CD14-positive monocyte (primary cell): ENCODE results near the gene ABCA3. TPM values are rescaled to one million over a fixed set of nuclear protein-coding genes. Genes with fewer than 3 reads are reported as not detected.

Experiments used
- DNase-seq, 3 donors: peaks; one replicate each; pipeline ENCODE4 v3.0.0-alpha.2; 2011 to 2022
- H2AFZ ChIP-seq: 2 replicates; pipeline ENCODE4 v1.6.0; 2012; ENCODE audit warnings: mild to moderate bottlenecking, low read depth, low read length, inconsistent platforms; ENCODE audit not compliant: insufficient read depth, poor library complexity, severe bottlenecking
- H3K27ac ChIP-seq, 2 donors: 1 replicate in 1 of 2; 2 replicates in 1 of 2; pipeline ENCODE4 v1.5.1; 2012 to 2013; ENCODE audit warnings: low read length in 2 of 2, control low read depth in 1 of 2, inconsistent platforms in 1 of 2, low read depth in 1 of 2, mild to moderate bottlenecking in 1 of 2
- H3K27me3 ChIP-seq, 2 donors: one replicate each; pipeline versions ENCODE4 v1.6.0 to v1.6.1; 2011 to 2013; ENCODE audit warnings: low read length in 2 of 2; ENCODE audit not compliant: control insufficient read depth in 2 of 2, insufficient read depth in 2 of 2
- H3K36me3 ChIP-seq, 2 donors: replicated peaks in 1 of 2; 1 replicate in 1 of 2; 2 replicates in 1 of 2; pipeline versions ENCODE4 v1.5.1 to v1.6.1; 2012 to 2013; ENCODE audit warnings: low read length in 2 of 2, control low read depth in 1 of 2, inconsistent platforms in 1 of 2, mild to moderate bottlenecking in 1 of 2; ENCODE audit not compliant: insufficient read depth in 2 of 2, control insufficient read depth in 1 of 2
- H3K4me1 ChIP-seq, 2 donors: 1 replicate in 1 of 2; 2 replicates in 1 of 2; pipeline versions ENCODE4 v1.5.1 to v1.6.1; 2012 to 2013; ENCODE audit warnings: low read length in 2 of 2, control low read depth in 1 of 2, inconsistent platforms in 1 of 2, mild to moderate bottlenecking in 1 of 2, moderate library complexity in 1 of 2; ENCODE audit not compliant: insufficient read depth in 2 of 2, control insufficient read depth in 1 of 2
- H3K4me2 ChIP-seq: replicated peaks from 2 replicates; pipeline ENCODE3; 2012; ENCODE audit warnings: low read length, moderate library complexity, mild to moderate bottlenecking; ENCODE audit not compliant: poor library complexity, severe bottlenecking; ENCODE audit errors: extremely low read depth
- H3K4me3 ChIP-seq, 3 experiments: fragments of 200-600 bp in 1 of 3; sonication (generic) in 1 of 3; replicated peaks in 1 of 3; 1 replicate in 2 of 3; 2 replicates in 1 of 3; pipeline ENCODE4 v1.5.1; 2011 to 2013; ENCODE audit warnings: low read length in 3 of 3, mild to moderate bottlenecking in 3 of 3, control low read depth in 2 of 3, low read depth in 2 of 3, inconsistent platforms in 1 of 3, moderate library complexity in 1 of 3
- H3K79me2 ChIP-seq: 2 replicates; pipeline ENCODE4 v1.6.0; 2012; ENCODE audit warnings: mild to moderate bottlenecking, control low read depth, inconsistent platforms, low read length, moderate library complexity; ENCODE audit not compliant: insufficient read depth
- H3K9ac ChIP-seq: 2 replicates; pipeline ENCODE4 v1.6.0; 2017; ENCODE audit warnings: low read length, mild to moderate bottlenecking; ENCODE audit not compliant: insufficient read depth, poor library complexity, severe bottlenecking
- H3K9me3 ChIP-seq, 2 donors: replicated peaks in 1 of 2; 1 replicate in 1 of 2; 2 replicates in 1 of 2; pipeline versions ENCODE4 v1.5.1 to v1.6.1; 2012 to 2013; ENCODE audit warnings: low read length in 2 of 2, control low read depth in 1 of 2; ENCODE audit not compliant: control insufficient read depth in 1 of 2, insufficient read depth in 1 of 2
- H4K20me1 ChIP-seq: 2 replicates; pipeline ENCODE4 v1.6.0; 2012; ENCODE audit warnings: mild to moderate bottlenecking, low read length, control low read depth, moderate library complexity; ENCODE audit not compliant: insufficient read depth
- H3K27ac Mint-ChIP-seq, 7 donors: one replicate each; pipeline ENCODE4 v1.8.0; 2020; ENCODE audit warnings: mild to moderate bottlenecking in 7 of 7, mixed read lengths in 7 of 7, moderate library complexity in 6 of 7, inconsistent platforms in 2 of 7
- H3K27me3 Mint-ChIP-seq, 3 donors: one replicate each; pipeline ENCODE4 v1.8.0; 2021 to 2022; ENCODE audit warnings: low read depth in 3 of 3, mild to moderate bottlenecking in 3 of 3, mixed read lengths in 3 of 3, moderate library complexity in 3 of 3, inconsistent platforms in 1 of 3
- H3K36me3 Mint-ChIP-seq, 2 donors: one replicate each; pipeline ENCODE4 v1.8.0; 2020; ENCODE audit warnings: mixed read lengths in 2 of 2, inconsistent platforms in 1 of 2, mild to moderate bottlenecking in 1 of 2
- H3K4me1 Mint-ChIP-seq: one replicate; pipeline ENCODE4 v1.8.0; 2020; ENCODE audit warnings: mild to moderate bottlenecking, mixed read lengths
- H3K4me3 Mint-ChIP-seq, 2 donors: one replicate each; pipeline ENCODE4 v1.8.0; 2020; ENCODE audit warnings: mild to moderate bottlenecking in 2 of 2, mixed read lengths in 2 of 2, moderate library complexity in 1 of 2
- H3K9me3 Mint-ChIP-seq, 7 donors: one replicate each; pipeline ENCODE4 v1.8.0; 2020 to 2022; ENCODE audit warnings: mixed read lengths in 7 of 7, mild to moderate bottlenecking in 6 of 7, moderate library complexity in 6 of 7, inconsistent platforms in 2 of 7
- CTCF ChIP-seq: fragments of 200-600 bp; IDR thresholded peaks from one replicate; pipeline ENCODE4 v1.8.0; 2022; ENCODE audit warnings: antibody characterized with exemption, mild to moderate bottlenecking
- WGBS: methylation state at CpG from one replicate; pipeline ENCODE4 v1.1.5; 2013; ENCODE audit warnings: missing lambda C conversion rate; ENCODE audit not compliant: insufficient coverage; 5-methylcytosine and 5-hydroxymethylcytosine counted together
- intact Hi-C, 2 donors: fragments of 100-400 bp; cut with micrococcal nuclease; formaldehyde crosslinking; loops; one replicate each; pipeline versions ENCODE4 v1.15.0 to v1.15.1; 2023
- polyA plus RNA-seq, 3 donors: library from polyadenylated mRNA; depleted of rRNA in 1 of 3; unstranded in 2 of 3; stranded (reverse) in 1 of 3; fragments of 300-500 nt in 2 of 3; fragments of >200 nt in 1 of 3; fragmentation: Illumina TruSeq in 2 of 3; gene quantifications; 1 replicate in 2 of 3; 2 replicates in 1 of 3; pipeline ENCODE4 v1.2.3, GENCODE V29; 2012 to 2021

The ABCA3 gene
- polyA plus RNA-seq, 3 donors: 0.06 to 1.2 (median 0.68) TPM

GRCh38 chr16:2229632-2230250 lies 110.8 kb downstream of the ABCA3 start:
- H3K4me2 ChIP-seq: no peak overlapping the region
- intact Hi-C loops: no loop called here
- peak overlapping the region in 1 of 7 donors; percentile 50 for H3K27ac Mint-ChIP-seq

GRCh38 chr16:2229091-2229490 lies 111.4 kb downstream of the ABCA3 start:
- no peak overlapping the region for H3K4me2 ChIP-seq
- no peak overlapping the region for H3K4me3 Mint-ChIP-seq
- H3K4me1 Mint-ChIP-seq: peaks cover 21% of the 10 kb centered on the region
- H4K20me1 ChIP-seq: peaks cover 16% of the 10 kb centered on the region
- no peak overlapping the region for H3K27ac Mint-ChIP-seq
- no peak overlapping the region for H3K27ac ChIP-seq
- no peaks in the 10 kb centered on the region for H3K9me3 Mint-ChIP-seq
- intact Hi-C loops: no loop called here
- H3K9me3 ChIP-seq: no peaks in the 10 kb centered on the region
- no peak for DNase-seq
- no peak overlapping the region for H3K4me3 ChIP-seq
- H2AFZ ChIP-seq: no peak overlapping the region
- WGBS: 97% methylated on average over 6 of the region's 12 CpGs
- peaks cover 40 to 63% of the 10 kb centered on the region in 2 donors for H3K36me3 Mint-ChIP-seq
- no peaks in the 10 kb centered on the region for H3K27me3 ChIP-seq
- H3K36me3 ChIP-seq: peaks cover 58 to 72% of the 10 kb centered on the region in 2 donors
- no peak for TF ChIP-seq CTCF
- H3K4me1 ChIP-seq: peaks cover 7 to 9% of the 10 kb centered on the region in 2 donors
- H3K27me3 Mint-ChIP-seq: peaks cover 1 to 3% (median 2%) of the 10 kb centered on the region in 3 donors
- peaks cover 37% of the 10 kb centered on the region for H3K79me2 ChIP-seq
- no peak overlapping the region for H3K9ac ChIP-seq

More at GRCh38 chr16:2229632-2230250, 110.8 kb downstream of the ABCA3 start:
- no peak for DNase-seq
- peaks cover under 1 to 3% of the 10 kb centered on the region in 2 donors for H3K4me1 ChIP-seq
- Mint-ChIP-seq H3K36me3 (peaks cover 45 to 69% of the 10 kb centered on the region in 2 donors), H3K4me3 (no peak overlapping the region), H3K27me3 (peaks cover 2 to 3% (median 2%) of the 10 kb centered on the region in 3 donors), H3K9me3 (peaks cover 0 to 2% (median 0%) of the 10 kb centered on the region in 7 donors), H3K4me1 (peaks cover 15% of the 10 kb centered on the region)
- H3K9me3 ChIP-seq: no peaks in the 10 kb centered on the region
- H3K4me3 ChIP-seq: no peak overlapping the region
- peaks cover 19% of the 10 kb centered on the region for H4K20me1 ChIP-seq
- no peak overlapping the region for H2AFZ ChIP-seq
- H3K9ac ChIP-seq: no peak overlapping the region
- no peak for TF ChIP-seq CTCF
- no peaks in the 10 kb centered on the region for H3K27me3 ChIP-seq
- WGBS: 90% methylated on average over 17 of the region's 23 CpGs
- H3K27ac ChIP-seq: no peak overlapping the region
- peaks cover 63 to 77% of the 10 kb centered on the region in 2 donors for H3K36me3 ChIP-seq
- H3K79me2 ChIP-seq: peaks cover 30% of the 10 kb centered on the region
